GM21825 (cell line): Measurements from ENCODE around the gene DNAJC11.
A peak's percentile ranks its signal among the peaks of the same experiment; 100 is the strongest.

Experiments
- ATAC-seq: cut with Tn5 transposase; IDR thresholded peaks from one replicate; pipeline ENCODE4 v1.9.1; 2021; ENCODE audit warnings: mild to moderate bottlenecking, moderate library complexity; ENCODE audit not compliant: unreplicated experiment

Gene DNAJC11

GRCh38 chr1:6627031-6627430 lies 74.6 kb downstream of the DNAJC11 start:
- no peak for ATAC-seq

- peak; percentile 20 for ATAC-seq
These were observed 75.9 kb downstream of the DNAJC11 start for GRCh38 chr1:6625584-6626149.

GRCh38 chr1:6624710-6625583 lies 76.7 kb downstream of the DNAJC11 start, which contains the start of gene THAP3:
Gene THAP3, plus strand, starts transcription at chr1:6624868. Its CDS starts 351 bp downstream, at chr1:6625219.
- peak; percentile 81 for ATAC-seq

DNA sequence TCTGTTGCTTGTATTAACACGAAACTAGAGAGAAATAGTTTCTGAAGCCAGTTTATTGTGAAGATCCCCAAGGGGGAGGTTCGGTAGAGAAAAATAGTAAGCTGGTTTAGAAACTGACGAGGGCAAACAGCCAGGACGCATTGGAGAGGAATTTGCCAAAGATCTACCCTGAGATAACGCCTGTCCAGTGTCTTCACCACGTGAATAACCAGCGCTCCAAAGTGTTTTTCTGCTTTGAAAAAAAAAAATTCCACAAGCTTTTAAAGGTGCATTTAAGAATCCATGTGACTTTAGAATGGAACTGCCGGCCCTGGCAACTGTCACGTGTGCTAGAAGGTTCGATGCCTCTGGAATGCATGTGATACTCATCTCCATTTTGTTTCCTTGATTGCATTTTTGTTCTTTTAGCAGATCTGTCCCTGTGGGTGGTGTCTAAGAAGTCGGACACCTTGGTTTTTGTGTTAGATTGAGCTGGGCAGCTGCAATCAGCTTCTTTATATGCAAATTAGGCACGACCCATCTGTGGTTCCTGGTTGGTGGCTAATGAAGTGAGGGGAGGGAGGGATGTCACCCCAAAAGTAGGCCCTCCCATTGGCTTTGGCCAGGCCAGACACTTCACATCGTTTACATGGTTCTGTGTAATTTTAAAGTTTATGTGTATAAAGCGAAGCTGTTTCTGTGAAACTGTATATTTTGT lies 78.2 kb downstream of the DNAJC11 start:
- no peak for ATAC-seq

DNA sequence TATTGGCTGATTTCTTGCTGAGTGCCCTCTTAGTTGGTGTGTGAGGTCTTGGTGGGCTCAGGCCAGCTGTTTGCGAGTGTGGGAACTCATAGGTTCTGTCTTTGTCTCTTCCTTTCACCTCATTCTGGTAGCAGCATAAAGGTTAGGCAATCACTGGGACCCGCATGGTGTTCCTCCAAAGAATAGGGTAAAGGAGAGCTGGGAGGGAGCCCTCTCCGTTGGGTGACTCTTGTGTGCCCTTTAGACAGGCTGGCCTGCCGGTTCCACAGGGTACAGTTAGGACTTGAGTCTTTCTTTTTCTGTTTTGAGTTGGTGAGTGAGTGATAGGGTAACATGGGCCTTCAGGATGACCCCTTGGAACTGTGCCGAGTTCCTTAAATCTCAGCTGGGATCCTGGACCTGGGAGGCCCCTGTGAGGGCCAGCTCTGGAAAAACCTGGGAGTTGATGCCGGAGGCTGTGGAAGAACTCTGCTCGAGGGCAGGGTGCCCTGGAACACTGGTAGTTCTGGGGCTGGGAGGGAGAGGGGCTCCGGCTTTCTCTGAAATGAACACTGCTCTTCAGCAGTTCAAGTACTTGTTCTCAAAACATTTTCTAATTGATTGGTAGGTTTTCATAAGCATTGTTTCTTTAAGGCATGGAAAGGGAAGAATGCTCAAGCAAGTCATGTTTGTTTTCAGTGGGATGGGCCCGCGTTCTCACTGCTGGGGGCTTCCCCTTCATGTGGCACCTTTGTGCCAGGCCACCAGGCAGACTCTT lies 79.0 kb downstream of the DNAJC11 start:
- ATAC-seq, result no peak

GRCh38 chr1:6621429-6622391 lies 79.9 kb downstream of the DNAJC11 start:
- no peak for ATAC-seq

GRCh38 chr1:6619045-6619444 lies 82.6 kb downstream of the DNAJC11 start:
- no peak for ATAC-seq

- ATAC-seq, result no peak
These were observed 86.5 kb downstream of the DNAJC11 start for GRCh38 chr1:6614929-6615785.

- no peak for ATAC-seq
These were observed 87.3 kb downstream of the DNAJC11 start for GRCh38 chr1:6614019-6614928.

DNA sequence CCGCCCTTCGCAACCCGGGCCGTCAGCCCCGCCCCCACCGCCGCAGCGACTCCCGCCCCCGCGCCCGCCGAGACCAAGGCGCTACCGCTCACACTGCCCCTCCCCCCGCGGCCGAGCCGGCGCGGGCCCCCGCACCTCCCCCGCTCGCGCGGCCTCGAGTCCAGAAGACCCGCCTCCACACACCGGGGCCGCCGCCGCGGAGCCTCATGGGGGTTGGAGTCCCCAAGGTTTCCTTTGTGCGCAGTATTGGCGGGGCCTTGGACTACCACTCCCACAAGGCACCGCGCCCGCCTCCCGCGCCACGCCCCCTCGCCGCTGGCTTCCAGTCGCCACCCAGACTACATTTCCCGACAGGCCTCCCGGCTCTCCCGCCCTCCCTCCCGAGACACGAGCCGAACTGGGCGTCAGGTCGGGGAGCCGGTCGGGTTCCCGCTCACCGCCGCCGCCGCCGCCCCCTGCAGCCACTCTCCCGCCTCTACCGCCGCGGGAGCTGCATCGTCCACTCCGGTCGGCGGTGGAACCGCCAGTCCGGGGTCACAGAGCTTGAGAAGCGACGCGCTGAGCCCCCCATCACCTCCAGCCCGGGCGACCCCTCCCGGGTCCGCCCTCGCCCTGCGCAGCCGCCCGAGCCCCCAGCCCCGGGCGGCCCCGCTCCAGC lies 88.1 kb downstream of the DNAJC11 start, which contains the start of gene PHF13:
PHF13 (plus strand) TSS at position 371 of the 658 bp plus-strand sequence. CDS start 336 bp downstream, outside the sequence.
- peak; percentile 87 for ATAC-seq

- ATAC-seq, result peak; percentile 12
These were observed 88.8 kb downstream of the DNAJC11 start for GRCh38 chr1:6612641-6613360.

- no peak for ATAC-seq
These were observed 97.6 kb downstream of the DNAJC11 start for GRCh38 chr1:6603915-6604558.

- ATAC-seq, result peak; percentile 16
These were observed 98.2 kb downstream of the DNAJC11 start for GRCh38 chr1:6603238-6603914.

GRCh38 chr1:6602669-6603237 lies 98.9 kb downstream of the DNAJC11 start, which contains the start of gene KLHL21:
Gene KLHL21, minus strand, starts transcription at chr1:6602869. Its CDS starts 52 bp downstream, at chr1:6602817.
- peak; percentile 44 for ATAC-seq
